HG02973 (cell line): ENCODE measurements around the gene ELP5.

ENCODE experiments used
- ATAC-seq: cut with Tn5 transposase; IDR thresholded peaks from one replicate; pipeline ENCODE4 v1.9.1; 2021; ENCODE audit warnings: moderate library complexity; ENCODE audit not compliant: unreplicated experiment

The ELP5 gene, protein sequence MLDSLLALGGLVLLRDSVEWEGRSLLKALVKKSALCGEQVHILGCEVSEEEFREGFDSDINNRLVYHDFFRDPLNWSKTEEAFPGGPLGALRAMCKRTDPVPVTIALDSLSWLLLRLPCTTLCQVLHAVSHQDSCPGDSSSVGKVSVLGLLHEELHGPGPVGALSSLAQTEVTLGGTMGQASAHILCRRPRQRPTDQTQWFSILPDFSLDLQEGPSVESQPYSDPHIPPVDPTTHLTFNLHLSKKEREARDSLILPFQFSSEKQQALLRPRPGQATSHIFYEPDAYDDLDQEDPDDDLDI

DNA sequence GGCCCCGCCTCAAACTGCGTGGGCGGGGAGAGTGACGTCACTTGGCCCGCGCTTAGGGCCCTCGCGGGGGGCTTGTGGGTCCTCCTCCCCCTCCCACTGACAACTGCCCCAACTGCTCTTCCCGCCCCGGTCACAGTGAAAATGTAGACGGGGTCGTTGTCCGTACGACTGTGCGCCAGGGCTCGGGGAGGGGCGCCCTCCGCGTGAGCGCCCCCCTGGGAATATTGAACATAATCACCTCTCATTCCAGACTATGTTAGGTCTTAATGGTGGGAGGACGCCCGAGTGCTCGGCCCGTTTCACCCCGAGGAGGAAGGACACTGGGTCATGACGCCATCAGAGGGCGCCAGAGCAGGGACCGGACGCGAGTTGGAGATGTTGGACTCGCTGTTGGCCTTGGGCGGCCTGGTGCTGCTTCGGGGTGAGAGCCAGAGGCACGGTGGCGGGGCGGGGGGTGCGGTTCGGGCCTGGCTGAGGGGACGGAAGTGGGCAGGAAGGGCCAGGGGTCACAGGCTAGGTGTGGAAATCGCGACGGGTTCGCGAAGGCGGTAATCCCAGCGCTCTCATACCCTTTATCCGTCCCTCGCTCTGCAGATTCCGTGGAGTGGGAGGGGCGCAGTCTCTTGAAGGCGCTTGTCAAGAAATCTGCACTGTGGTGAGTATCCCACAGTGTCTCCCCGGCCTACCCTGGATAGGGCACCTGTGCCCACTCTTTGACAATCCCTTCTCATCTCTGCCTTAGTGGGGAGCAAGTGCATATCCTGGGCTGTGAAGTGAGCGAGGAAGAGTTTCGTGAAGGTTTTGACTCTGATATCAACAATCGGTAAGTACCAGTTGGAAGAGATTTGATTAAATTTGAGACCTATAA lies at the start of gene ELP5:
ELP5 (plus strand) TSS at position 40 of the 868 bp plus-strand sequence; CDS start at position 376, 336 bp downstream.
- peak; percentile 52 for ATAC-seq

DNA sequence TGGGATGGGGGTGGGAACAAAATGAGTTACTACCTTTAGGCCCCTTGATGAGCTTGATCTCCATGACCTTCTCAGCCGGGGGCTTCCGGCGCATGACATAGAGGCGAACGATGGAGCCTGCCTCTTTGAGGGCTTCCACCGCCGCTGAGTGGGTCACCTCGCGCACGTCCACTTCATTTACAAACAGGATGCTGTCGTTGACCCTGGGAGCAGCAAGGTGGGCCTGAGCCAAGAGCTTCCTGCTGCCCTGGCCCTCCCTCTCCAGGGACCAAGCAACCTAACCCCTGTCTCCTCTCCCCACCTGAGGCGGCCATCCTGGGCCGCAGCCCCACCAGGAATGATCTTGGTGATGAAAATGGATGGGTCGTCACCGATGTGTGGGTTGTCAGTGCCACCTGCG lies 48.6 kb upstream of the ELP5 start:
- ATAC-seq = no peak

DNA sequence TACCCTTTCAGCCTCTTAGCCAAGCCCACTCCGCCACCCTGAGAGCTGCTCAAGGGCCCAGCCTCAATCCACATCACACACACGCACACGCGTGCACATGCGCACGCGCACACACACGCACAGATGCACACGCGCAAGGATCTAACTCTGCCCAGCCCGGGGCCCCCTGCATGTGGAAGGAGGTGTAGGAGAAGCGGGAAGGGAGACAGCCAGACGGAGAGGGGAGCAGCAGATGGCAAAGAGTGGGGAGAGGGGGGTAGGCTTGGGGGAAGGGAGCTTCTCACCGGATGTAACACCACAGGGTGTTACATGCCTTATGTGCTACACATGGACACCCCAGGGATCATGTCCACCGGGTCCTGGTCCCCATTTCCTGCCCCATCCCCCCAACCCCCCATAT lies 47.7 kb upstream of the ELP5 start:
- ATAC-seq = no peak

GRCh38 chr17:7204828-7205461 lies 47.1 kb upstream of the ELP5 start:
- peak; percentile 70 for ATAC-seq

- ATAC-seq = no peak
Measured at GRCh38 chr17:7205561-7205960, 46.5 kb upstream of the ELP5 start.

DNA sequence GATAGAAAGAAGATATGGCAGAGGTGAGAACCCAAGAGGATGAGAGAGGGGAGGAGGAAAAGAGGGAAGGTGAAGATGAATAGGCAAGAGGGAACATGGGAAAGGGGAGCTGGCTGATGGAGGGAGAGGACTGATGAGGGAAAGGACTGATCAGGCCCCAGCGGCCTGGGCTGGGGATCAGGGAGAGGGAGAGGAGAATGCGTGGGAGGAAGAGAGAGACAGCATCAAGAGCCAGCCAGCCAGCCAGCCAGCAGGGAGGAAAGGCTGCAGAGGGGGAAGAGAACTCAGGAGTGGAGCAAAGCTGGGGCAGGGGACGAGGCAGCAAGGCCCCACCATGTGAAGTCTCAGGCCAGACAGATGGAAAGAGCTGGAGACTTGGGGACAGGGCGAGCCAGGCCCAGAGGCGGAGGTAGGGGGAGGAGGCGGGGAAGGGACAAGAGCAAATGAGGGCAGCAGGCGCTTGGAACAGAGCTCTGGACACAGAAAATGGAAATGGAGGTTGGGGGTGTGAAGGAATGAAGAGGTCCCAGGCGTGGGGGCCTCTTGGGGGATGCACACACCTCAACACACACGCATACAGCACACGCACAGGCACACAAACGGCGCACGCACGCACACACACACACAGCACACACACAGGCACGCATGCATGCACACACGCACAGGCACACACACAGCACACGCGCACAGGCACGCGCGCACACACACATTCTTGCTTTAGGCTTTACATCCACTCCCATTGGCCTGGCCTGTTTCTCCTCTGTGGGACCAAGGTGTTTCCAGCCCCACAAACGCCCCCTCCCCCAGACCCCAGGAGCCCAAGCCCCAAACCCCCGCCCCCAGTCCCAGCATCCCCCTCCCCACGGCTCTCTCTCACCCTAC lies 44.7 kb upstream of the ELP5 start:
- no peak for ATAC-seq

GRCh38 chr17:7208027-7208571 lies 43.9 kb upstream of the ELP5 start:
- no peak for ATAC-seq

- ATAC-seq = no peak
Measured at GRCh38 chr17:7208754-7209460, 43.1 kb upstream of the ELP5 start.

- ATAC-seq = no peak
Measured at GRCh38 chr17:7211491-7212273, 40.3 kb upstream of the ELP5 start.

- ATAC-seq = no peak
Measured at GRCh38 chr17:7213895-7214299, 38.1 kb upstream of the ELP5 start.

- ATAC-seq = peak; percentile 63
Measured at GRCh38 chr17:7214300-7215135, 37.5 kb upstream of the ELP5 start.

DNA sequence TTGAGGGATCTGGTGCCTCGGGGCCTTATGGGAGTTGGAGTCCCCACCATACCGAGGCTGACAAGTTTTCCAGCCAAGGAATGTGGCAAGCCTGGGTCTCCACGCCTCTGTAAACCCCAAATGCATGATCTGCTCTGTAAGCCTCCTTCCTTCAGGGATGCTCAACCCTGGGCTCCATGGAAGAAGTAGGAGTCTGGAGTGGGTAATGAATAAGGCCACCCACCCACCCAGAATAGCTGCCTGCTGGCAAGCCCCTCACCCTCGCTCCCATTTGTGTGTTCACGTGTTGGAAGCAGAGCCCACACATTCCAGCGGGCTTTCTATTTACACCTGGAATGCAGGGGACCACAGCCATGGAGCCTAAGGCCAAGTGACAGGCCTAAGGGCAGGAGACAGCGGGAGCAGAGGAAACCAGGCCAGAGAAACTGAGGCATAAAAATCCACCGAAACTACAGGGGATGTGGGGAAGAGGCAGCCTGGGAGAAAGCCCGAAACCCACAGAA lies 36.8 kb upstream of the ELP5 start:
- ATAC-seq = no peak

GRCh38 chr17:7215652-7216180 lies 36.3 kb upstream of the ELP5 start:
- no peak for ATAC-seq

- no peak for ATAC-seq
Measured at GRCh38 chr17:7216242-7217112, 35.5 kb upstream of the ELP5 start.

GRCh38 chr17:7217113-7217987 lies 34.7 kb upstream of the ELP5 start:
- ATAC-seq = no peak

DNA sequence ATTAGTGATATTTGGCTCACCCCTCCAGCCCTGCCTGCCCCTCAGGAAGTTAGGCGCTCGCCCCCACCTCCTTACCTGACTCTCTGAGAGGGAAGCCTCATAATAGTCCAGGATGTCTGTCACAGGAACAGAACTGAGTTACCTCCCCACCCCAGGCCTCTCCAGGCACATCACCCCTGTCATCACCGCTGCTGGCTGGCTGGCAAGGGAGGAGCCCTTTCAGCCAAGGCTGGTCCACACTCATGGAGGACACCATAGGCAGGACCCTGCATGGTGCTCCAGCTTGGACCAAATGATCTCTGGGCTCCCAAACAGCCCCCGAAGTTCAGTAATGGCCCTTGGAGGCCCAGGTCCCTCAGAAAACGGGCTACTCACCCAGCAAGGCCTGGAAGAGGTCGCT lies 33.8 kb upstream of the ELP5 start:
- no peak for ATAC-seq
